SKM-1 treated with dmso at 0.1 percent for 144 hours (cell line): ENCODE data around the gene PPP2R1A.
"Not testable (repeated sequence)": the region's sequence is repeated elsewhere in the genome, so short reads cannot be mapped to it uniquely, and the experiment has no call there.

Experiments used
- DNase-seq: peaks from one replicate; lab custom pipeline; 2025; ENCODE audit not compliant: unreplicated experiment; lab: John Stamatoyannopoulos, UW

PPP2R1A gene

GRCh38 chr19:52200044-52200443 lies 10.2 kb downstream of the PPP2R1A start:
- DNase-seq: no peak

GRCh38 chr19:52200755-52201391 lies 11.0 kb downstream of the PPP2R1A start:
- DNase-seq: not testable (repeated sequence)

- no peak for DNase-seq
These were observed 16.6 kb downstream of the PPP2R1A start for GRCh38 chr19:52206481-52206880.

DNA sequence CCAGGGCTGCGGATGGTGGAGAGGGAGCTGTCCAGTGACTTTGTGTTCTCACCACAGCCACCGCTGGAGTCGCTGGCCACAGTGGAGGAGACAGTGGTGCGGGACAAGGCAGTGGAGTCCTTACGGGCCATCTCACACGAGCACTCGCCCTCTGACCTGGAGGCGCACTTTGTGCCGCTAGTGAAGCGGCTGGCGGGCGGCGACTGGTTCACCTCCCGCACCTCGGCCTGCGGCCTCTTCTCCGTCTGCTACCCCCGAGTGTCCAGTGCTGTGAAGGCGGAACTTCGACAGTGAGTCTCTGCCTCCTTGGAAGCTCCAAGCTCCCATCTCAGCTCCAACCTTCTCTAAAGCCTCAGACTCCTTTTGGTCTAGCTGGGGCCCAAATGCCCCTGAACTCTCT lies 21.4 kb downstream of the PPP2R1A start:
- DNase-seq: no peak

- no peak for DNase-seq
These were observed 22.2 kb downstream of the PPP2R1A start for GRCh38 chr19:52211926-52212571.

DNA sequence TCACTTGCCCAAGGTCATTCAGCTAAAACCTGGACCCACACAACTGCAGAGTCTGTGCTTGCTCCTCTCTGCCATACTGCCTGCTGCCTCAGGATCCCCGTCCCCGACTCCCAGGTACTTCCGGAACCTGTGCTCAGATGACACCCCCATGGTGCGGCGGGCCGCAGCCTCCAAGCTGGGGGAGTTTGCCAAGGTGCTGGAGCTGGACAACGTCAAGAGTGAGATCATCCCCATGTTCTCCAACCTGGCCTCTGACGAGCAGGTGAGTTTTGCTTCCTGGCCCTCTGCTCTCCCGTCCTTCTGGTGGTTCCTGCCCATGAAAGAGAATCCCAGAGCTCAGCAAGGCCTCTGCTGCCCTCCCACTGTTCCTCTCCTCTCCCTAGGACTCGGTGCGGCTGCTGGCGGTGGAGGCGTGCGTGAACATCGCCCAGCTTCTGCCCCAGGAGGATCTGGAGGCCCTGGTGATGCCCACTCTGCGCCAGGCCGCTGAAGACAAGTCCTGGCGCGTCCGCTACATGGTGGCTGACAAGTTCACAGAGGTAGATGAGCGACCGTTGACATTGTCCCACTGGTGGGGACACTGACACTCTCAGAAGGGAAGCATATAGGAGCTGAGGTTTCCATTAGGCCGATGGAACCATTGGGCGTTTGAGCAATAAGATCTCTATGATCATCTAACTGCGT lies 22.9 kb downstream of the PPP2R1A start:
- no peak for DNase-seq

DNA sequence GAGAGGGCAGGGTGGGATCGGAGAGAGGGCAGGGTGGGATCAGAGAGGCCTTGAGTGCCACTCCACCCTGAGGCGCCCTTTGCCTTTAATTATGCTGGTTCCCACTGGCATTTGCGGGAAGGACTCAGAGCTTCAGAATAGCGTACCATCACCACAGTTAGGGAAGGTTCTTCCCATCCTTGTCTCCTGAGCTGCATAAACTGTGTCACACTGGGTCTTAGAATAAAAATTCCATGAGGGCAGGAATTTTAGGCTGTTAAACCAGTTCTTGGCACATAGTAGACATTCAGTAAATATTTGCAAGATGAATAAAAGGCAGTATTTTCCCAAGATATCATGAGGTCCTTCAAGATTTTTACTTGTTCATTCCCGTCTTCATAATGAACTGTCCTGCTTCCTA lies 24.4 kb downstream of the PPP2R1A start:
- no peak for DNase-seq

- DNase-seq: no peak
These were observed 26.5 kb downstream of the PPP2R1A start for GRCh38 chr19:52216401-52216800.

- no peak for DNase-seq
These were observed 27.7 kb downstream of the PPP2R1A start for GRCh38 chr19:52217576-52217975.

GRCh38 chr19:52219611-52220010 lies 29.8 kb downstream of the PPP2R1A start:
- DNase-seq: no peak

- DNase-seq: no peak
These were observed 31.2 kb downstream of the PPP2R1A start for GRCh38 chr19:52221031-52221430.

DNA sequence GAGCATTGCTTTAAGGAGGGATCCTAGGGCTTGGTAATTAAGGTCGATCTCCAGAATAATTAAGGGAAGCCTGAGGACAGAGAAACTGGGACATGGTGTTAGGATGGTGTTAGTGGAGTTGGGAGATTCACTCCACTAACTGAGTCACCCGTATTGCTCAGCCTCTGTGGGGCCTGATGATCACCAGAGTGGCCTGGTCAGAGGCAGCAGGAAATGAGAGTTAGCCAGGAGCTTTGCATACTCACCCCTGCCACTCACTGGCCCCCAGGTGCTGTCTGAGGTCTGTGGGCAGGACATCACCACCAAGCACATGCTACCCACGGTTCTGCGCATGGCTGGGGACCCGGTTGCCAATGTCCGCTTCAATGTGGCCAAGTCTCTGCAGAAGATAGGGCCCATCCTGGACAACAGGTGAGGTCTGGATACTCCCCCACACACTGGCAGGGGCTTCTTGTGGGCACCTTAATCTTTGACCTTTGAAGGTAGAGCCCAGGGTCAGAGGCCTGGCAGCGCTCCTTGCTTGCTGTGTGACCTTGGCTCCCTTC lies 32.1 kb downstream of the PPP2R1A start:
- no peak for DNase-seq

DNA sequence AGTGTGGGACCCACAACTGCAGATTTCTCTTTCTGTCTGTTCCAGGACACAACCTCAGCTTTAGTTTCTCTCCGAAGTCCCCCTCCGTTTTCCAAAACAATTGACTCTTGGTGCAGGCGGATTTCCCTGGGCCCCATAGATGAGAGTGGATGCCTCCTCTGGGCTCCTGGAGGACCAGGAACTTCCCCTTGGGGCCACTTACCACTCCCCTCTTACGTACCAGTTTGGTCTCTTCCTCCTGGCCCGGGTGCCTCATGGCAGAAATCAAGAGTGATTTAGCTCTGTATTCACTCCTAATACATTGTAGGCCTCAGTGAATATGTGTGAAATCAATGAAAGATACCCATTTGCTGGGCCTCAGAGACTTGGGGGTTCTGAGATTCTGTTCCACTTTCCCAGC lies 34.4 kb downstream of the PPP2R1A start:
- no peak for DNase-seq

DNA sequence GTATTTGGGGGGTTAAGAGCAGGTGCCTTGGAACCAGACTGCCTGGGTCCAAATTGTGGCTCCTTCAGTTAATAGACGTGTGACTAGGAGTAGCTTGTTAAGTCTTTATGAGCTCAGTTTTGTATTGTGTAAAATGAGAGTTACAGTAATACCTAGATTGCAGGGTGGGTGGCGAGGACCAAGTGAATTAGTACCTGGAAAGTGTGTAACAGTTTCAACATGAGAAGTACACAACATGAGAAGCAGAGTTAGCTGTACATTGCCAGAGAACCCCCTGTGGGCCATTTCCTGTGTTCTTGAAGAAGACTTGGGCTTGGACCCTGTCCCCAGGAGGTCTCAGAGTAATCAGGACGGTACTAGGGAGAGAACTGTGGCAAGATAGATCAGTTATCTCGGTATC lies 36.8 kb downstream of the PPP2R1A start:
- no peak for DNase-seq

DNA sequence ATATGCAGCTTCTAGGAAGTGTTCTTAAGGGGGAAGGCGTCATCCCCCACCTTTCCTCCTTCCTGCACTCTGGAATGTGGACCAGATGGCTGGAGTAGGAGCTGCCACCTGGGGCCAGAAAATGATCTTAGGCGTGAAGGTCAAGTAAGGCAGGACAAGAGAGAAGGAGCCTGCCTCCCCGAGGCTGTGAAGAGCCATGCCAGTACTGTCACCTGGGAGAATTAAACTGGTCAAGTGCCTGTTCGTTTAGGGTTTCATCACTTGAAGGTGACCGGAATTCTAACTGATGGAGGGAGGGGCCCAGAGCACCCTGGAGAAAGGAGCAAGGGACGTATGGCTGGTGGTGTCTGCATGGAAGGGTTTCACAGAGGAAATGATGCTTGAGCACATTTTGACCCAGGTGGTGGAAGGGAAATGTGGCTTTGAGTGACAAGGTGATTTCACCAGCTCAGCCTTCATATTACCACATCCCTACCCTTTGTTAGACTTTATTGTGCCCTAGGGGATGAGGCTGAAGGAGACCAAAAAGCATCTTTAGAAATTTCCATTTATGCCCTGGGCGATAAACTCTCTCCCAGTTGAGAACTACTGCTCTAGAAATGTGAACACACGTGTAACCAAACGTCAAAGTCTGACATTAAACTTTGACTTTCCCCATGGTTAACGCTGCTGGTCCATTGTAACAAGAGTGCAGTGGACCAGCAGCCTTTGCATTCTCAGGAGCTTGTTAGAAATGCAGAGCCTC lies 37.5 kb downstream of the PPP2R1A start:
- DNase-seq: no peak

DNA sequence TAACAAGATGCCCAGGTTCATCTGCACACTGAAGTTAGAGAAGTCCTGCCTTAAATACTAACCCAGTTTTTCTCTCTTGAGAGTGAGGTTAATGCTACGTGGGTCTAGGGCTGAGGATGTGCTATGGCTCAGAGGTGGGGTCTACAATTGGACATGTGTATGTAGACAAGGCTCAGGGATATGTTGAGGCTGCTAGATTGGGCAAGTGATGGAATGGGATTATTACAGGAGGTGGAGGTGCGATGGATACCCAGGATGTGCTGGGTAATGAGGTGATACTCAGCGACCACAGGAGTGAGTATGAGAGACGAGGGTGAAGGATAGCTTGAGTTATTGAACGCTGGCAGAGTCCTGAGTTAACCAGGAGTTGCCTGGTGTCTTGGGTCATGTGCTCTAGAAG lies 38.1 kb downstream of the PPP2R1A start:
- no peak for DNase-seq

DNA sequence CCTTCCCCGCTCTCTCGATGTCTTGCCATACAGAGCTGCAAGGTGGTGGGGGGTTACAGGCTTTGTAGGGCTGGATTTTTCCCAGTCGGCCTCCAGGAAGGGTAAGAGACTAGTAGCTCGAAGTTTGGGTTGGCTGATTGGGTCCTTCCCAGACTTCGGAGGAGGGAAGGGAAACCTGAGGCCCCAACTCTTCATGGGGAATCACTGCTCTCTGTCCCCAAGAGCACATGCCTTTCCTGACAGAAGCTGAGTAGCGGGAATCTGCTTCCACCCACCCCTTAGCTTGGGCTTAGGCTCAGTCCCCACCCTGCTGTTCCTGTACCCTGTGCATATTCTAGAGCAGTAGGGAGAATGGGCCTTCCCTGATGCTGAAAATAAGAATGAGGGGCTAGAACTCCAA lies 39.7 kb downstream of the PPP2R1A start:
- DNase-seq: no peak

DNA sequence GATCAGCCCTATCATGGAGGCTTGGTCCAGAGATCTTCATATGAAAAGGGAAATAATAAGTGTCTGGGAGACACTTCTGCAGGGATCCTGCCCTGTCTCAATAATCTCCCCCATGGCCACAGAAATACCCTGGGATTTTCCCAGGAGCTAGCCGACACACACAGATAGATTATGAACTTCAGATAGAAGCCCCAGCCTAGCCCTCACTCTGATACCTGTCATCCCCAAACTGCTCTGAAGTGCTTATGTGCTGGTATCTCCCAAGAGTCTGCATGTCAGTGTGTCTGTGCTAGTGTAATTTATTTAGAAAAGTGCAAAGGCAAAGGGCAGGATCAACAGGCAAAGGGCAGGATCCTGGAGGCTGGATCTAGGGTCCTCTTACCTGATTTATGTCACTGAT lies 40.8 kb downstream of the PPP2R1A start:
- DNase-seq: no peak

DNA sequence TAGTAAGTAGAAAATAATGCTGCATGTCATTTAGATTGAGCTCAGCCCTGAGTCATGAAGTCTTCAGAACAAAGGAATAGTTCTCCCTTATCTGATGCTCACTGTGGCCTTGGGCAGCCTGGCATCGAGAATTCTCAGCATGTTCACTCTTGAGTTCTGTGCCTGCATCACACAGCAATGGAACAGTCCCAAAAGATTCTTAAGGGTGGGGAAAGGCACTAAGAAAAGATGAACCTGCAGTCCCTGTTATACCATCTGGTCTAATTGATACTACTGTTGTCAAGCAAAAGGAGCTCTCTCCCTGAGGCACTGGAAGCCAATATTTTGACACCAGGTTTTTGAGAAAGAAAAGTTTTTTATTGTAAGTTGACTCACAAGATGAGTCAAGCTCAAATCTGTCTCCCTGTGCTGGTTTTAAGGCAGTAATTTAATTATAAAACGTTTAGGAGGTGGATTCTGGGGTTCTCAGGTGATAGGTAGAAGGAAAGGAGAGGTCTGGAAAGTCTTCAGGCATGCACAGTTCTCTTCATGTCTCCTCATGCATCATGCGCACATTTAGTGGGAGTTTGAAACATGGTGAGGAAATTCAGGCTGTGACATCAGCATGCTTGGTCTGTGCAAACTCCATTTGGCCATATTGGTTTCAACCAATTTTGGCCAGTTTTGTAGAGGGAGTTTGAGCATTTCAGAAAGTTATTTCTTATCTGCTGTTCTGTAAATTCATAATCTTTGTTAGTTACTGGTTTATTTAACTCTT lies 41.5 kb downstream of the PPP2R1A start:
- DNase-seq: no peak

GRCh38 chr19:52234406-52234805 lies 44.6 kb downstream of the PPP2R1A start:
- DNase-seq: no peak

GRCh38 chr19:52237197-52237596 lies 47.3 kb downstream of the PPP2R1A start:
- no peak for DNase-seq
